Lower leg skin (tissue), 3 donors: ENCODE measurements around the gene NRG3.

ENCODE experiments used
- CTCF ChIP-seq, 3 donors: fragments of 450-650 bp; IDR thresholded peaks; one replicate each; pipeline ENCODE4 v1.5.1; 2016; ENCODE audit warnings: antibody characterized with exemption in 3 of 3, mild to moderate bottlenecking in 3 of 3, moderate library complexity in 2 of 3
- POLR2A ChIP-seq, 2 donors: fragments of 450-650 bp; IDR thresholded peaks; one replicate each; pipeline ENCODE4 v1.6.1; 2016 to 2017; ENCODE audit warnings: antibody characterized with exemption in 2 of 2, mild to moderate bottlenecking in 1 of 2, moderate library complexity in 1 of 2

DNA sequence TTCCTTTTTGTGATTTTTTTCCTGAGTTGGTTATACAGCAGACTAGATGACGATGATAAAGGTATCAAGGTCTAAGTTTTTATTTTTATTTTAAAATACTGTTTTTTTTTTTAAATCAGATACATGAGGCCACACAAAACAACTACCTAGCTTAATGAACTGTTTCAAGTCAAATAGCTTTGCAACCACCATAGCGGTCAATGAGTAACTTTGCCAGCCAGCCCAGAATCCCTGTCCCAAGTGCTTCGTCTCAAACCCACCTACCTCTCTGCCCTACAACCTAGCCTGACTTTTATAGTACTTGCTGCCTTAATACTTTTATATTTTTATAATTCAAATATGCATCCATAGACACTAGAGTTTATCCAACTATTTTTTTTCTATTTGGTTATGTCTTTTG, 676.5 kb downstream of the NRG3 start:
- no peak for TF ChIP-seq POLR2A (IDR thresholded peaks at IDR 0.05)
- TF ChIP-seq CTCF (IDR thresholded peaks at IDR 0.05): no peak
